GM19463 (cell line): Measurements from ENCODE around the gene ADGRF1.
"Not testable (repeated sequence)": the region's sequence is repeated elsewhere in the genome, so short reads cannot be mapped to it uniquely, and the experiment has no call there.

Experiments
- ATAC-seq: cut with Tn5 transposase; IDR thresholded peaks from one replicate; pipeline ENCODE4 v1.9.1; 2021; ENCODE audit warnings: mild to moderate bottlenecking, moderate library complexity; ENCODE audit not compliant: unreplicated experiment

The ADGRF1 gene

DNA sequence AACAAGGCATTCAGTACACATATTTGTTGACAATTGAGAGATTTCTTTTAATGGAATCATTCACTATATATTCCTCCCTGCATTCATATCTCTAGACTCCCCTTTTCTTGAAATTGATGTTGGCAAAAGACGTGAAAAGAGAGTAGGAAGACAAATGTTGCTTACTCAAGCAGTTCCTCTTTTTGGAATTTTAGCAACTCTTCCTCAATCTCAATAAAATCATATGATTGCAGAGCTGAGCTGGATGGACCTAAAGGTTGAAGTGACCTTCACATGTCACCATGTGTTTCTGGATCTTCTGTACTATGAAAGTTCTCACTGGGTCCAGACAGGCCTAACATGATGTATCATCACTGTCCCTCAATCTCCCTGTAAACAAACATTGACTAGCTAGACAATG lies 18.6 kb downstream of the ADGRF1 start:
- ATAC-seq: no peak

DNA sequence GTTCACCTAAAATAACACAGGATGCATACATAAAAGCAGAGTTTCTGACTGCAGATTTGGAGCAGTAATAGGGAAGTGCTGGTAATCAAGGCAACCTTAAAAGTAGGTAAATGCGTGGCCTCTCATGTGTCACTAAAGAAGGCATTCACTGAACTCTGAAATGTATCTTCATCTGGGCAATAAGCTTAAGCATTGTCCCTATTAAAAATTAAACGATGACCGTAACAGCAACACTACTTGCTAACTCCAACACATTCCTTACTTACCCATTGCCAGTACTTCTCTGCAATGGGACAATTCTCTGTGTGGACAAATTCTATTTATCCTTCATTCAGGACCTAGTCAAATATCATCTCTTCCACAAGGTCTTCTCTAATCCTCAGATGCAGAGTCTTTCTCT lies 19.9 kb downstream of the ADGRF1 start:
- no peak for ATAC-seq

DNA sequence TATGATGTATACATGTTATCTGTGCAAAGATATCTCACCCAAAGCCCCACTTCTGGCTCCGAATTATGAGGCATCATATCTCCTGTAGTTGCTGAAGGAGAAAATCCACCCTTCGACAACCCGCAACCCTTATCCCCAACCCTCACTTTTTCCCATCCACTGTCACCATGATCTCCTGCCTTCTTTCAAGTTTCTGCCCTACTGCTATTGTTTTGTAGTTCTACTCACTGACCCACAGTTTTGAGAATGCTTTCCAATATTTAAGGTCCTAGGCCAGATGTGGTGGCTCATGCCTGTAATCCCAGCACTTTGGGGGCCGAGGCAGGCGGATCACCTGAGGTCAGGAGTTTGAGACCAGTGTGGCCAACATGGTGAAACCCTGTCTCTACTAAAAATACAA lies 22.2 kb downstream of the ADGRF1 start:
- no peak for ATAC-seq

DNA sequence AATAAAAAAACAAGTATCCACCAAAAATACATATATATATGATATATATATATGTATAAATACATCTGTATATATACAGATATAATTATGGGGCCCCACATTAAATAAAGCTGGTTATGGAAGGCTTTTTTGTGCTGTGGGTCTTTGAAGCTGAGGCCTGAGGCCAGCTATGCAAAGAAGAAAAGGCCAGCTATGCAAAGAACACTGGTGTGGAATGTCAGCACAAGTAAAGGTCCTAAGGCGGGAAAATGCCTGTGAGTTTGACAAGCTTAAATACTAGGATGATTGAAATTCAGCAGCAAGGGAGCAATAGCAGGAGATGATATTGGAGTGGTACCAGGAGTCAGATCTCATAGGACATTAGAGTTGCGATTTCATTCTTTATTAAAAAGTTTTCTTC lies 25.2 kb downstream of the ADGRF1 start:
- no peak for ATAC-seq

DNA sequence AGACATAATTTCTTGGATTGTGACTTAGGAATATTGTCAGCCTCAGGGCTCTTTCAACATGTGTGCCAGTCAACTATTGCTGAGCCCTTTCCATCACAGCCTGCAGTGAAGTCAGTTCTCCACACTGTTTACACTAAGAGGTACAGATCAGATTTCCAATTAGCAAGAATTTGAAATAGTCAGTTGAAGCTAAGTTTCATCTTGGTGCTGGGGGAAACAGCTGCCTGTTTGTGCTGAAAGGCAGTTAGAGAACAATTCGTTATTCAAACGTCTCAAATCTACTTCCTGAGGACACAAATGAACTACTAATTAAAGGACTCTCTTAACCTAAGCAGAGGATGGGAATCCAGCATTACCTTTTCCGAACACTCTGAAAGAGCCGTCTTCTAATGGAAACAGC lies 25.9 kb downstream of the ADGRF1 start:
- no peak for ATAC-seq

DNA sequence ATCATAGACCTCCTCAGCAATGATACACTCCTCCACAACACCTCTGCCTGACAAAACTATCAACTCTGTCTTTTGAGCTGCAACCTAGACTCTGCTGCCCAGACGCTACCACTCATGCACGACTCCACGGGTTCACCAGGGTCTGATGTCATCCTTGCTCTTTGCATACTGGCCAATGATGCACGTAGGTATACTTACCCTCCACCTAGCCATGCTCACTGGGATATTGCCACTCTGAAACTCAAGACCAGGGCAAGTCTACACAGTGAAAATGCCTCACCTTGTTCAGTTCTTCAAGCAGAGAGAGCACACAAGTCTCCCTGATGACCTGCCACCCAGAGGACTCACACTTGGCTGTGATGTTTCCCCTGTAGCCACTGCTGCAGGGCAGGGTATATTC lies 27.7 kb downstream of the ADGRF1 start:
- ATAC-seq: no peak

DNA sequence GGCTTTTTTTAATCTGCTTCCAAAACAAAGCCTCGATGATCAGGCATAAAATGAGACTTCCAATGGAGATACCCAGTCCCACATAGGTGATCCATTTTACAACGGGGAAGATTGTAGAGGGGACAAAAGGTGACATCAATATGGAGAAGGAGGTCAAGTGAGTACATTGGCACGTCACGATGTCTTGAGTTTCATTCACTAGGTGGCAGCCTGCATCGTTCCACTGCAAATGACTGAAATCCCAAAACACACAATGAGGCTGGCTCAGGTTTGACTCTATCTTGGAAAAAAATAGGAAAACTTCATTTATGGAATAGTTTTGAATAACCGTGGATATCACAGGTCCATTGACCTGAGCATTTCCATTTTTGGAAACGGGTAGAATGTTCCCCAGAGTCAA lies 32.5 kb downstream of the ADGRF1 start:
- ATAC-seq: no peak

DNA sequence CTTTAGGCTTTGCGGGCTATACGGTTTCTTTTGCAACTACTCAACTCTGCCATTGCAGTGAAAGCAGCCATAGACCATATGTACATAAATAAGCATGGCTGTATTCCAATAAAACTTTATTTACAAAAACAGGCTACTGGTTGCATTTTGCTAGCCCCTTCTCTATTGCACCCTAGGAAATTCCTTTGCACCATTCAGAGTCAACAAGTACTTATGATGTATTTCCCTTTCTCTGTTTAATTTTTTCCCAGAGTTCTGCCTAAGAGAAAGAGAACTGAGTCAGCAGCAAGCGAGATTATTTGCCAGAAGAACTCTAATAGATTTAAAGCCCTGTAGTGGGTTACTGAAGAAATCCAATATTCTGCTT lies 33.8 kb downstream of the ADGRF1 start:
- ATAC-seq: no peak

DNA sequence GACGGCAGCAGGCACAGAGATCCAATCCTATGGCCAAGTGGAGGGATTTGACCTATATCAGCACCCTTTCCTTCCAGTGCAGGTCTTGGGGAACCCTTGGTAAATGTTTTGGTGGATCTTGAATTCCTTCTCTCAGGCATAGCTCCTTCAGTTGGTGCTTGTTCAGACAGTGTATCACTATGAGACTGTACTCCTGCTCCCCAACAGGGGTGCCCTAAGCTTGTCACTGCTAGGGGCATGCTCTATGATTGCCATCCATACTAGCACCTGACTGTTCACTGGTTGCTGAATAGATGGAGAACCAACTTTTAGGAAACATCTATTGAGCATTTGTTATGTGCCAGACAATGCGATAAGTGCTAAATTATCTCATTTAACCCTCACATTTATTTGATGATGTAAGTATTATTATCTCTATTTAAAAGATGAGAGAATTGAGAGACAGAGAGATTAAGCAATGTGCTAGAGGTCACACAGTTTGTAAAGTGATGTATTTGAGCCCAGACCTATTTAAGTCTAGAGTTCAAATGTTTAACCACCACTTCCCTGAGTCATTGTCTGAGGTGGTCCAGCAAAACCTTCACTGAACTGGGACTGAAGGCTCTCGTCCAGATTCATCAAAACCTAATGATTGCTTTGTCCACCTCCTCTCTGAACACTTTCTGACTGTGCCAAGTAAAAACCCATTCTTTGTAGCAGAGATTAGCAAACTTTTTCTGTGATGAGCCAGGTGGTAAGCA lies 34.3 kb downstream of the ADGRF1 start:
- no peak for ATAC-seq

DNA sequence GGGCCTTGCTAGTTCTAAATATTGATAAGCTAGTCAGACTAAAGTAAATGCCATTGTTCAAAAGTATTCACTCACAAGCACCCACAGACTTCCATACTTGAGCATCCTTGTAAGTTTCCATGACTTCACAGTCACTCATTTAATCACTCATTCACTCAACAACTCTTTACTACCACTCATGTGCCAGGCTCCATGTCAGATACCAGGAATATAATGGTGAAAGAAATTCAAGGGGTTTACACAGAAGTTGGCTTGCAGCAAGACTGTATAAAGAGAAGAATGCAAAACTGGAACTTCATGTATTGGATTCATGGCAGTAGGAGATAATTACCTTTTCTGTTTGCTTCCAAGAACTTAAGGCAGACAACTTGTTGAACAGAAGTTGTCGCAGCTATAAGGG lies 36.6 kb downstream of the ADGRF1 start:
- ATAC-seq: no peak

DNA sequence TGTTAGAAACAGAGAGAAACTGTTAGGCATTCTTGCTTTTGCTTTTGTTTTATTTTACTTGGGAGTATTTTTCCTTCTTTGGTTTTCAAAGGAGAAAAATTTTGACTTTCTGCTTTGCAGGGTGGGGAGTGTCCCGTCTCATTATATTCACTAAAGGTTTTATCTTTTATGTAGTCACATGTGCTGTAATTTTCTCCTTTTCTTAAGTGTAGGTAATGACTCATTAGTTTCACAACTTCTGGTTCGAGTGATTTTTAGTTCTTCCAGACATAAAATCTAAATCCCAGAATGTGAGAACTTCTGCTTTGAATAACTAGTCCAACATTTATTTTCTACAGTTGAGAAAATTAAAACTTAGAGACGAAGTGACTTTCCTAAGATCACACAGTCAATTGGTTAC lies 37.7 kb downstream of the ADGRF1 start:
- no peak for ATAC-seq

DNA sequence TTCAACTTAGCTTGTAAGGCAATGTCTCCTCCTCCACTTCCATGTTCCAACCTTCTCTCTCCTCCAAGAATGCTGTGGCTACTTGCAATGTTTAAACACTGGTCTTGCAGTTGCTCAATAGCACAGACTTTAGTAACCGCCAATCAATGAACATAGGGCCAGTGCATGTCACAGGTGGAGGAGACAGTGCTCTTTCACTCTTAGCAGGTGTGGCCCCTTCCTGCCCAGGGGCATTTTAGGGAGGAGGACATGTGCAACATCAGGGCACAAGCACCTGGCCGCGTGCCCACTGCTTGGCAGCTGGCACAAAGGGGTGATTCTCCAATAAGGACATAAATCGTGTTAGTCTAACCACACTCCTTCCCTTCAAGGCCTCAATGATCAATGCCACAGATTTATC lies 41.3 kb downstream of the ADGRF1 start:
- no peak for ATAC-seq

DNA sequence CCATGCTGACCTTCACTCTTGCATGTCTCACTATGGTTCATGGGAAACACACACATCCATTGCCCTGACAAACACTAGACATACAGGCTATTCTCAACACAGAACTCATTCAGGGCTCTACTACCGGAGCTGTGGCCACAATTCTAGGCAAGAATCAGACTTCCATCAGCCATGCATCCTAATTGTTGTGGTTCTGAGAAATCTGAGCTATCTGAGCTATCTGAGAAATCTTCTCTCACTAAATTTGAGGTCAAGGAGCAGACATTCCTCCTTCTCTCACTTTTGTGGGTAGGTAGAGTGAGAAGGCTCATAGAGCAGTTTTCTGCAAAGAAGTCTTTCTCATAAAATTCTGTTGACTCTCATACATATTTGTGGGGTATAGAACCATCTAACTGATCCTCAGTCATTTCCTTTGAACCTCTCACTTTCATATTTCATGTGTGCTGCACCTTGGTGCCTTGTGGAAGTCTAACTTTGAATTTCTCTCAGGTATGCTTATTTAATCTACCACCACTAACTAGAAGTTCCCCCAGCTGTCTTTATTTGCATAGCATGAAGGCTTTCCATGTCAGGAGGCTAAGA lies 43.6 kb downstream of the ADGRF1 start:
- ATAC-seq: no peak

DNA sequence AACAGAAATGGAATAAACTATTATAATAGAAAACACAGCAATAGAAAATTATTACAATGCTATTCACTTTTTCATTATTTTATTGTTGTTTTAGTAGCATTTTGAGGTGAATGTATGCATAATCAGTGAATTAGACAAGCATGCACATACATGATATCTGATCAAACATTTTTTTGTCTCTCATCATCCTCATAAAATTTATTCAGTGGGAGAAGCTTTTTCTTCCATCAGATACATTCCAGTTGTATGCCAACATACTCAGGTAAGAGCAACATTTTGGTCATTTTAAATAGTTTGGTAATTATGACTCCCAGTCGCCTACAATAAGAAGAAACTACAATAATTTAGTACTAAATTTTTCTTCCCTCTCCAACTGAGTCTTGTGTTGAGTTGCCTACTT lies 44.5 kb downstream of the ADGRF1 start:
- ATAC-seq: no peak

DNA sequence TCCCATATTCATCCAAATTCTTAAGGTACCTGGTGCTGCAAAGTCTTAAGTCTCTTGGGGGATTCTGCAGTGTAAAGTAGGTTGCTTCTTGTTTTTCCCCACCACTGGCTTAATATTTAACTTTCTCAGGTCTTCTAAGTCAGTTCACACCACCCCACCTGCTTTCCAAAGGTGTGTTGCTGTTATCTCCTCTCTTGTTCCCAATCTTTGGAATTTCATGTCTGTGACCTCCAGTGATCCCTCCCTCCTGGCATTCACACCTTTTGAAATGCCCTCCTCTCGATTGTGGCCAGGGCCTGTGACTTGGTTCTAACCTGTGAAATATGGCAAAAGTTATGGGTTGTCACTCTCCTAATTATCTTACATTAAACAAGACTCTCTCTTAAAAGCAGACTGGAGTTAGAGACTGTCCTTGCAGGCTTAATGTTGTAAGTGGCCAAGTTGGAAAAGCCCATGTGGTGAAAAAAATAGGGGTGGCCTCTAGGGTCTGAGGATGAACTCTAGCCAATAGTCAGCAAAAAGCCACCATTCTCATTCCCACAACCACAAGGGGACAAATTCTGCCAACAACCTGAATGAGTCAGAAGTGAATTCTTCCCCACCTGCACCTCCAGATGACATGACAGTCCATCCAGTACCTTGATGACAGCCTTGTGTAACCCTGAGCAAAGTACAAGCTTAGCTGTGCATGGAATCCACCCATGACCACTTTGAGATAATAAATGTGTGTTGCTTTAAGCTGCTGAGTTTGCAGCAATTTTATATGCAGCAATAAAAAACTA lies 45.1 kb downstream of the ADGRF1 start:
- no peak for ATAC-seq

DNA sequence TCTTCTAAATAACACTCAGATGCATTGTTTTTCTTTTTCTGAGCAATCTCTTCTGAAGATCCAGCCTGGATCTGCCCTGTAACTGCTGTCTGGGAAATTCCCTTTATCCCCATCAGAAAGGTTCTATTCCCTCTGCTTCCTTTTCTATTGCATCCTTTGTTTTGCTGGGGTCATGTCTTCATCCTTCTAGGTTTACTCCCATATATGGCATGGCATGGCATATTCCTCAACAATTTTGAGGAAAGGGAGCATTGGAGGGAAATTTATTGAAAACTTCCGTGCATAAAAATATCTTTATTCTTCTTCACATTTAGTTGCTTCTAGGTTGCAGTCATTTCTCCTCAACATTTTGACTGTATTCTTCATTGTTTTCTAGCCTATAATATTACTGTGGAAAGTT lies 47.2 kb downstream of the ADGRF1 start:
- no peak for ATAC-seq

DNA sequence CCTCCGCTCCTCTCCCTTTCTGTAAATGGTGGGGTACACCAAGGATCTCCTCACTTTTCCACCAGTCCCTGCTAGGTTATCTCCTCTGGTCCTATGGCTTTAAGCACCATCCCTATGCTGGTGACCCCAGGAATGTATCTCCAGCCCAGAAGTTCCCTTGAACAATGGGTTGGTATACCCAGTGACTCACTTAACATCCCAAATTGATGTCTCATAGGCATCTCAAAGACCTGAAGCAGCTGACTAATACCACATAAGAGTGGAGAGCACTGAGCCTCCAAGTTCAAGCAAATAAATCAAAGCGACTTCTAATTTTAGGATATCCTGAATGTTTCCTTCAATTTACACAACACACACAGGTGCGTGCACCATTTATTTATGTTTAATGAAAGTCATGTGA lies 48.3 kb downstream of the ADGRF1 start:
- no peak for ATAC-seq

DNA sequence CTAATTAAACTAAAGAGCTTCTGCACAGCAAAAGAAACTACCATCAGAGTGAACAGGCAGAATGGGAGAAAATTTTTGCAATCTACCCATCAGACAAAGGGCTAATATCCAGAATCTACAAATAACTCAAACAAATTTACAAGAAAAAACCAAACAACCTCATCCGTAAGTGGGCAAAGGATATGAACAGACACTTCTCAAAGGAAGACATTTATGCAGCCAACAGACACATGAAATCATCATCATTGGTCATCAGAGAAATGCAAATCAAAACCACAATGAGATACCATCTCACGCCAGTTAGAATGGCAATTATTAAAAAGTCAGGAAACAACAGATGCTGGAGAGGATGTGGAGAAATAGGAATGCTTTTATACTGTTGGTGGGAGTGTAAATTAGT lies 49.7 kb downstream of the ADGRF1 start:
- ATAC-seq: not testable (repeated sequence)

DNA sequence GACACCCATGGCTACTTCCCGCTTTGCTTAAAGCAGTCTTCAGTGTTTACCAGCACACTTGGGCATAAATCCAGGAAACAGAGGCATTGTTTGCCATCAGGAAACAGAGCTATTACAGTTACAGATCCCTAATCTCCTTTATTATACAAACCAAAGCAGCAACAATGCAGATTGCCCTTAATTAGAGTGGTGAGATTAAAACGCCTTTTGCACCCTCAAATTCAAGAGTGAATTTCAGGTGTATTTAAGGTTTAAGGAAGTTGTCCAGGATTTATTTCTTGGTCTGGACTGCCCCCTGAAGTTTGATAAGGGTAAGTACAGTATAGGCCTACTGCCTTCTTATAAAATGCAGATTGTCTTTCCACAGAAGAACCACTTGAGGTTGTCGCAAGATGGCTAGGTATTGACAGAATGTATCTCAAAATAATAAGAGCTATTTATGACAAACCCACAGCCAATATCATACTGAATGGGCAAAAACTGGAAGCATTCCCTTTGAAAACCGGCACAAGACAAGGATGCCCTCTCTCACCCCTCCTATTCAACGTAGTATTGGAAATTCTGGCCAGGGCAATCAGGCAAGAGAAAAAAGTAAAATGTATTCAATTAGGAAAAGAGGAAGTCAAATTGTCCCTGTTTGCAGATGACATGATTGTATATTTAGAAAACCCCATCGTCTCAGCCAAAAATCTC lies 51.2 kb downstream of the ADGRF1 start:
- ATAC-seq: not testable (repeated sequence)

DNA sequence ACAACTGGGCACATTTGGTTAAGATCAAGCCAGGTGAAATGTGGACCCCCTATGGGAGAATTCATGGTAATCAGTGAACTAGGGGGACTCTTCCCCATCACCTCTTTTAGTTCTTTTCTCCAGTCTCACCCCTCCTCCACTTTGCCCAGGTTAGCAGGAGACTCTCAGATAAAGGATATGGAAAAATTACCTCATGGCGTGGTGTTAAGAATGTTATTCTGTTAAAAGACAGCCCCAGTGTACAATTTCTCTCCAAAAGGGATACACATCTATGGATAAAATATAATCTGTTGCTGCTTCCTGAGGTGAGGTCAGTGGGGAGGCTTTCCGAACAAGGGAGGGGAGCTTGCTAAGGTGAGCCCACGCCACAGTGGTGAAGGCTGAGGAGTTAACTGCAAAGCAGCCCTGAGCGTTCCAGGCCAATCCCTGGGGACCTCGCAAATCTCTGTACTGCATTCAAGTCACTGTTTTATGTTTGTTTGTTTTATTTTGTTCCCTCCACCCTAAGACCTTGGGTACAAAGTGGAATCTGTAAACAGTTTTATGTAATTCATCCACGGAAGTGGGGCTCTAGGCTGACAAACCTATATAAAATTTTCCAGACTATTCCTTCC lies 52.0 kb downstream of the ADGRF1 start:
- ATAC-seq: no peak

DNA sequence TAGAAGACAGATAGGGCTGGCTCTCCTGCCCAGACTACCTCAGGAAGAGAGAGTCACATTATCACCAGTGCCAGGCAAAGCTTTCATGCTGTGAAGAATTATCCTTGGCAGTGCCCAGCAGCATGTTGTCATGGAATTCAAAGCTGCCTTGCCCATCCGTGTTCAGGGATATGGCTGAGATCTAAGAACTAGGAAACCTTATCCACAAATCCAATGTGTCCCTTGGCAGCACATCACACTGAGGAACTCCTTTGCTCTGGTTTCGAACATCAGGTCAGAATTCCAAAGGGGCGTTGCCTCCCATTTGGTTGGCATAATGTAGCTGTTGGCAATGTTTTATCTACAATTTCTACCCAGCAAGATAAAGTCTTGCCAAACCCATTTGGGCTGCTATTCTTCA lies 52.7 kb downstream of the ADGRF1 start:
- no peak for ATAC-seq
